Sciatic nerve (tissue), 2 donors: Measurements from ENCODE around the gene PYGO1. TPM values are rescaled to one million over a fixed set of nuclear protein-coding genes. Genes with fewer than 3 reads are reported as not detected.

Source experiments
- ATAC-seq: fragments of 200-7000 bp; cut with Tn5 transposase; one replicate; pipeline ENCODE4 v1.9.1; 2020; ENCODE audit warnings: mild to moderate bottlenecking, moderate library complexity
- DNase-seq: peaks from one replicate; pipeline ENCODE4 v3.0.0-alpha.2; 2020; ENCODE audit warnings: low spot score
- intact Hi-C: fragments of 100-400 bp; cut with DNase I; formaldehyde crosslinking; loops from one replicate; pipeline ENCODE4 v1.14.2; 2022
- total RNA-seq: library from RNA; stranded (reverse); fragmentation: NEBNext Ultra II Directional; extraction: Animal tissue kit (Norgen Biotek cat#: 25700); gene quantifications from one replicate; pipeline ENCODE4 v1.2.1, GENCODE V29; 2021
- donor health status: DM: no; HTN: no; CAD: no.
- donor health status: DM: no; HTN: no; CAD: no.

PYGO1 gene
- total RNA-seq, 1 donor from 2014 or later, result 15.1 TPM

DNA sequence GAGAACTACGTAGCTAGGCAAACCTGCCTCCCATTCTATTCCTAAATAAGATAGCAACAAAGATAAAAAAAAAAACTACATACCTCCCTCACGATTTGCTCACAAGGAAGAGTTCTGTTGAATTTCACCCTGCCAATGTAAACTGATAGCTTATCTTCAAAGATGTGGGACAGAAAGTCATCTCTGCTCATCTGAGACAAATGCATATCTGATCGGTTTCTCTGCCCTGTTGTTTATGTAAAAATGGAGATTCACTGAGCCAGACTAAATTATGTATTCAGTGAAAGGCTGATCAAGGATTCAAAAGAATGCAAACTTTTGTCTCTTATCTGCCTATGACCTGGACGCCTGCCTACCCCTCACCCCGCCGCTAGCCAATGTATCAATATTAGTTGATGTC is 11.2 kb downstream of the PYGO1 start:
- intact Hi-C loops, result no loop called here

DNA sequence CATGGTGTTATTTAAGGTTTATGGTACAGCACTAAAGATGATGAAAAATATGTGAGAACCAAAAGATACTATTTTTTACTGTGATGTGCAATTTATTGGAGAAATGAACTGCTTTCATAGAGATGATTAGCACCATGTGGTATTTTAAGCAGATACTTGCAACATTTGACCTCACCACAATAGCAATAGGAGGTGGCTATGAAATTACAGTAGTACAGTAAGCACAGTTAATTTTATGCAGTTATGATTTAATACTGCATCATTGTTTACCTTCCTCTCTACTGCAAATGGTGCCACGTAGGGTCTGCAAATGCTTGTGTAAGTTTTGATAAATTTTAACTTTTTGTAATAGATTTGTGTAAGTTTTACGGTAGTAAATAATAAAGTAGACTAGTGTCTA is 14.0 kb downstream of the PYGO1 start:
- no peak for DNase-seq
- intact Hi-C loops, result no loop called here
- no peak for ATAC-seq

More for the DNA sequence above, 11.2 kb downstream of the PYGO1 start:
- no peak for ATAC-seq
- DNase-seq, result no peak

DNA sequence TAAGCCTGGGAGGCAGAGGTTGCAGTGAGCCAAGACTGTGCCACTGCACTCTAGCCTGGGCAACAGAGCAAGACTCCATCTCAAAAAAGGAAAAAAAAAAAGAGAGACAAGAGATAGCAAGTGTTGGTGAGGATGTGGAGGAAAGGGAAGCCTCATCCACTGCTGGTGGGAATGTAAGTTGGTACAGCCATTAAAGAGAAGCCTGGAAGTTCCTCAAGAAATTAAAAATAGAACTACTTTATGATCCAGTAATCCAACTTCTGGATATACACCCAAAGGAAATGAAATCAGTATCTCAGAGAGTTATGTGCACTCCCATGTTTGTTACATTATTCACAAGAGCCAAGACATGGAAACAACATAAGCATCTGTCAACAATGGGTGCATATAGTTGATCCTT is 14.9 kb downstream of the PYGO1 start:
- ATAC-seq, result no peak
- DNase-seq, result no peak
- intact Hi-C loops, result no loop called here

DNA sequence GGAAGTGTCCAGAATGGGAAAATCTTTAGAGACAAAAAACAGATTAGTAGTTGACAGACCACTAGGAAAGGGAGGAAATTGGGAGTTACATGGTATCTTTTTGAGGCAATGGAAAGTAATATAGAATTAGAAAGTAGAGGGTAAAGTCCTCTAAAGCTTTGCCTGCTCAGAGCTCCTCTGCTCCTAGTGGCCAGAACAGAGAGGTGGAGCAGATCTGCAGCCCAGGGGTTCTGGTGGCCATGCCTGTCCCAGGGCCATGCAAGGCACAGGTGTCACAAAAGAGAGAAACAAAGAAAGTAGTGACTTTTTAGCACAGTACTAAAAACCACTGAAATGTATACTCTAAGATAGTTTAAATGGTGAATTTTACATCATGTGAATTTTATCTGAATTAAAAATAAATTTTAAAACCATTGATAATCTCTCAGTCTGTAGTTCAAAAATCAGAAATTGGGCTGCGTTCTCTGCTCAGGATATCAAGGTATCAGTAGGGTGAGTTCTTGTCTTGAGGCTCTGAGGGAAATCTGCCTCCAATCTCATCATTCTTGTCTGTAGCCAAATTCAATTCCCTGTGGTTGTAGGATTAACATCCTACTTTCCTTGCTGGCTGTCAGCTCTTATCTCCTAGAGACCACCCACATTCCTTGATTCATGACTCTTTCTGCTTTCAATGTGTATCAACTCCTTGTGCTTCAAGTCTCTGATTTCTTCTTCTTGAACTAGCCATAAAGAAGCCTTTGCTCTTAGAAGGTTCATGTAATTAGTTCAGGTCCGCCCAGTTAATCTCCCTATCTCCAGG is 23.6 kb downstream of the PYGO1 start:
- DNase-seq (no peak), ATAC-seq (no peak)
- intact Hi-C loops, result no loop called here

DNA sequence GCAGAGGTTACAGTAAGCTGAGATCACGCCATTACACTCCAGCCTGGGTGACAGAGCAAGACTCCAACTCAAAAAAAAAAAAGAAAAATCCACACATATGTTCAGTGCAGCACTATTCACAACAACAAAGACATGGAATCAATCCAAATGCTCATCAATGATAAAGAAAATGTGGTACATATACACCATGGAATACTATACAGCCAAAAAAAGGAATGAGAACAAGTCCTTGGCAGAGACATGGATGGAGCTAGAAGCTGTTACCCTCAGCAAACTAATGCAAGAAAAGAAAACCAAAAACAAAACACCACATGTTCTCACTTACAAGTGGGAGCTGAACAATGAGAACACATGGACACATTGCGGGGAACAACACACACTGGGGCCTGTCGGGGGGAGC is 25.5 kb downstream of the PYGO1 start:
- intact Hi-C loops, result no loop called here
- DNase-seq (no peak), ATAC-seq (no peak)

DNA sequence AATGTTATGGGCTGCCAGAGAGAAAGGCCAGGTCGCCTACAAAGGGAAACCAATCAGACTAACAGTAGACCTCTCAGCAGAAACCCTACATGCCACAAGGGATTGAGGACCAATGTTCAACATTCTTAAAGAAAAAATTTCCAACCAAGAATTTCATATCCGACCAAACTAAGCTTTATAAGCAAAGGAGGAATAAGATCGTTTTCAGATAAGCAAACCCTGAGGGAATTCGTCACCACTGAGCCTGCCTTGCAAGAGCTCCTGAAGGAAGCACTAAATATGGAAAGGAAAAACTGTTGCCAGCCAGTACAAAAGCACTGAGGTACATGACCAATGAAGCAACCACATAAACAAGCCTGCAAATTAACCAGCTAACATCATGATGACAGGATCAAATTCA is 33.1 kb downstream of the PYGO1 start:
- ATAC-seq (no peak), DNase-seq (no peak)
- intact Hi-C loops, result no loop called here

DNA sequence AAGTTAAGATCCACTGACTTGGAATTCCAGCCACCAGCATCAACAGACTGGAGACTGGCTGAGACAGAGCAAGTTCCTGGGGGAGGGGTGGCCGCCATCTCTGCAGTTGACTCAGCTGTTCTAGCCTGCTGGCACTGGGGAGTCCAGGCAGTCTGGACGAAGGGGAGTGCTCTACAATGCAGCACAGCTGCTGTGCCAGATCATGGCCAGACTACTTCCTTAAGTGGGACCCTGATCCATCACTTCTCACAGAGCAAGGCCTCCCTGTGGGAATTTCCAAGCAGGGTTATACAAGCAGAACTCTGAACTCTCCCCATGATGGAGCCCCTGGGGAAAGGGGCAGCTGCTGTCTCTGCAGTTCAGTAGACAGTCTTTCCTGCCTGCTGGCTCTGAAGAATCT is 35.2 kb downstream of the PYGO1 start:
- intact Hi-C loops, result no loop called here
- DNase-seq (no peak), ATAC-seq (peak; percentile 63)

DNA sequence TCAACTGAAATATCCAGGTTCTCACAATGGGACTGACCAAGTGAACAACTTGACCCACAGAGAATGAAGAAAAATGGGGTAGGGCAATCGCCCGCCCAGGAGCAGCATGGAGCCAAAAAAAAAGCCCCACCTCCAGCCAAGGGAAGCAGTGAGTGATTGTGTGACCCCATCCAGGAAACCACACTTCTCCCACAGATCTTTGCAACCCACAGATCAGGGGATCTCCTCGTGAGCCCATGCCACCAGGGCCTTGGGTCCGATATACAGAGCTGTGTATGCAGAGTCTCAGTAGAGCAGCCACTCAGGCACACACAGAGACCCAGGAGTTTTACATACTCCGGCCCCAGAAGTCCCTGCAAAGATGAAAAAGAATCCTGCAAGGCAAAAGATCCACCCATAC is 35.7 kb downstream of the PYGO1 start:
- intact Hi-C loops, result no loop called here
- DNase-seq (no peak), ATAC-seq (no peak)

DNA sequence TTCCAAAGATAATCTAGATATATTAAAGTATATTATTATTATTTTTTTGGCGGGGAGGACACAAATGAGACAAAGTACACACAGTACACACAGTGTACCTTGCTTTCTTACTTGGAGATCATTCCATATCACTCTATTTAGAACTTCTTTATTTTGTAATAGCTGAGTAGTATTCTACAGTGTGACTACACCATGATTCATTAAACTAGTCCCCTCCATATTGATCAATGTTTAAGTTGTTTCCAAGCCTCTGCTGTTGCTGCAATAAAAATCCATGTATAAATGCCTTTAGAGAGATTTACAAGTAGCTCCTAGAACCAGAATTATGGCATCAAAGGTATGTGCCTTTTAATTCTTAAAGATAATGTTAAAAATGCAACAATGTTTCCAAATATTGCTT is 38.8 kb downstream of the PYGO1 start:
- no peak for ATAC-seq
- intact Hi-C loops, result no loop called here
- no peak for DNase-seq

DNA sequence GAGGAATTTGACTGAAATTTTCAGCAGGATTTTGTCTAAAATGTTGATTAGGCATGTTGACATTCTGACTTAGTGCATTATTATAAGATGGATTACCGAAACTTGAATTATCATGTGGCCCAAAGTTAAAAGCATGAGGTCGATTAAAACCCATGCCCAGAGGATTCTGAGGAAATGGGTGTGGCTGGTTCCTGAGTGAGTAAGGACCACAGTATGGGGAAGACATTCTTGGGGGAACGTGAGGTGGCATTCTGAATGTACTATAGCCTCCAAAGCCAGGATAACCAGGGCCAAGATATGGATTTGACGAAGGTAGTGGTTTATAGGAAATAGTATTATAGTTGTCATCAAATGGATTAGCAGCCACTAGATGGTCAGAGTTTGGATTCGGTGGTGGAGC is 41.4 kb downstream of the PYGO1 start:
- no peak for DNase-seq

DNA sequence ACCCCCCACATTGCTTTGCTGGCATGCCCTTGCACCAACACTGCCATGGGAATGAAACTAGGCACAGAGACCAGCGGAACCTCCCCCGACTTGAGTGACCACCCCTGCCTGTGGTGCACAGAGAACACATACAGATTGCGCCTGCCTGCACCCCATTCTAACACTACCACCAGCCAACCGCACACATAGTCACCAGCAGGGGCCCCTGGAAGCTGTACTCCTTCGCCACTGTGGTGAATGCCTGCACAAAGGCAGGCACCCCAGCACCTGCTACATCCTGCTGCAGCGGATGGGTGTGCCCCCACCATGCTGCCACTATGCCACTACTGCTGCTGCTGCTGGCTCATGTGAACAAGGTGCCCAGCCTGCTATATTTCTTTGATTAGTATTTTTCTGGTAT is 52.7 kb downstream of the PYGO1 start:
- ATAC-seq, result no peak
- intact Hi-C loops, result no loop called here
- no peak for DNase-seq

More for the DNA sequence above, 41.4 kb downstream of the PYGO1 start:
- intact Hi-C loops, result no loop called here
- ATAC-seq, result no peak

DNA sequence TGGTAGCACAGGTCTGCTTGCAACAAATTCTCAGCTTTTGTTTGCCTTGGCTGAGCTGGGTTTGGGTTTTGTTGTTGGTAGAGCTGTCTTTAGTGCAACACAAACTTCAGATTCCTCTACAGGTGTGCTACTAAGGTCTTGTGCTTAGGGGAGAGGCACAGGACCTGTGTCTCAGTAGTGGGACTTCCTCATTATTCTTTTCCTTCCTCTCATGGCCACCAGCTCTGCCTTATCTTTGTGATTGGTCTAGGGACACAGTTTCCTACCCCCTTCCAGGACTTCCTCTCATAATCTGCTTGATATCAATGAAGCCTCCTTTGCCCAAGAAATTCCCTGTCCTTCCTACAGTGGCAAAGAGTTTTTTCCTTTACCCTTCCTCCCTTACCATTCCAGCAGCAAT is 55.2 kb downstream of the PYGO1 start:
- no peak for DNase-seq
- ATAC-seq, result no peak
- intact Hi-C loops, result no loop called here

DNA sequence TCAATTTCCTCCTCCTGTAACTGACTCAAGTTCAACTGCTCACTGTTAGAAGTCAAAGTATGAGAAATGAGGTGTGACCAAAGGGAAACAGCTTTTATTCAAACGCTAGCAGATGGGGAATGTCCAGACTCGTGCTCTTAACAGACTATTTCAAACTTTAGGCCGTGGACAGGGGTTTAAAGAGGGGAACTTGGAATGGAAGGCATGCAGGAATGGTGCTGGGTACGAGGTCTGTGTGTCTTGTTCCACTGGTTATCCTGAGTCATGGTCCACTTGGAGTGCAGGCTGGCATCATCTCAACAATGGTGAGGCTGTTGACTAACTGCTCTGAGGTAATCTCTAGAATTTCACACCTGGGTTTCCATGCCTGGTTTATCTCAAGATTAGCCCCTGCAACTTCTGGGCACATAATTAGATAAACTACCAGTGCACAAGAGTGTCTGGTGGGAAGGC is 57.3 kb downstream of the PYGO1 start:
- DNase-seq, result no peak
- intact Hi-C loops, result no loop called here
- ATAC-seq, result no peak

DNA sequence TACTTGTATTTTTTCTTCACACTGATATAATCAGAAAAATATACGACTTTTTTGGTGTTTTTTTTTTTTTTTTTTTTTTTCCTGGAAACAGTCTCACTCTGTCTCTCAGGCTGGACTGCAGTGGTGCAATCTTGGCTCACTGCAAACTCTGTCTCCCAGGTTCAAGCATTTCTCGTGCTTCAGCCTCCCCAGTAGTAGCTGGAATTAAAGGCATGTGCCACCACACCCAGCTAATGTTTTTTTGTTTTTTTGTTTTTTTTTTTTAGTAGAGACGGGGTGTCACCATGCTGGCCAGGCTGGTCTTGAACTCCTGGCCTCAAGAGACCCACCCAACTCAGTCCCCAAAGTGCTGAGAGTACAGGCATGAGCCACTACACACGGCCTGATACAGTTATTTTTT is 59.3 kb downstream of the PYGO1 start:
- no peak for DNase-seq
- intact Hi-C loops, result no loop called here
- ATAC-seq, result no peak

DNA sequence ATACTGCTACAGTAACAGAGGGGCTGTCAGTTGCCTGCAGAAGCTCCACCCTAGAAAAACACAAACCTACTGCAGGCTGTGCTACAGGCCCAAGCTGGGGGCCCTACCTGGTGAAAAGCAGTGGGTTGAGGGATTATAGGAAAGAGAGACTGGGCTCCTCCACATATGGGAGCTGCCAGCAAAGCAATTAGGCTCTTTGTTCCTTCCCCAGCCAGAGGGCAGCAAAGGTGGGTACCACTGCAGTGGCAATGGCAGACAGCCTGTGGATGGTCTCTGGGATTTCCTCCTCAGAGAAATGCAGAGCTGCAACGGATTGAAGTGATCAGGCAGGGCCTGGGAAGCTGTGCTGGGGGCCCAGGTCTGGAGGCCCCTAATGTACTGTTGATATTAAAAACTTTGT is 61.0 kb downstream of the PYGO1 start:
- ATAC-seq, result no peak
- intact Hi-C loops, result no loop called here
- no peak for DNase-seq

DNA sequence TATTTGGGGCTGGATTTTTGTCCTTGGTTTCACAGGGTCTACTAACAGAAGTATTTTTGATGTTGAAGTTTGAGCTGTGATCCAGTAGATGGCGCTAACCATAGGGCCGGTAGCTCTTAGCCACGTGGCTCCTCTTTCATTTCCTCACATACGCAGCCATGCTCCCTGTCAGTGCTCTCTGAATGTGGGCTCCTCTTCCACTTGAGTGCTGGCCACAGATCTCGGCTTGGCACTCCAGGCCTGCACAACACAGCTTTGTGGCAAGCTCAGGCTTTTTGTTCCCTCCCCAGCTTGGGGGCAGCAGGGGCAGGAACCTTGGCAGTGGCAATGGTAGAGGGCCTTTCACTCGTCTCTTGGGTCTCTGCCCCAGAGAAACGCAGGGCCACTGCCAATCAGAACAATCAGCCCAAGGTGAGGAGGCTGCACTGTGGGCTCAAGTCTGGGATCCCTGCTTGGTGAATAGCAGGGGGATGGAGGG is 61.5 kb downstream of the PYGO1 start:
- no peak for ATAC-seq
- intact Hi-C loops, result no loop called here
- DNase-seq, result no peak

DNA sequence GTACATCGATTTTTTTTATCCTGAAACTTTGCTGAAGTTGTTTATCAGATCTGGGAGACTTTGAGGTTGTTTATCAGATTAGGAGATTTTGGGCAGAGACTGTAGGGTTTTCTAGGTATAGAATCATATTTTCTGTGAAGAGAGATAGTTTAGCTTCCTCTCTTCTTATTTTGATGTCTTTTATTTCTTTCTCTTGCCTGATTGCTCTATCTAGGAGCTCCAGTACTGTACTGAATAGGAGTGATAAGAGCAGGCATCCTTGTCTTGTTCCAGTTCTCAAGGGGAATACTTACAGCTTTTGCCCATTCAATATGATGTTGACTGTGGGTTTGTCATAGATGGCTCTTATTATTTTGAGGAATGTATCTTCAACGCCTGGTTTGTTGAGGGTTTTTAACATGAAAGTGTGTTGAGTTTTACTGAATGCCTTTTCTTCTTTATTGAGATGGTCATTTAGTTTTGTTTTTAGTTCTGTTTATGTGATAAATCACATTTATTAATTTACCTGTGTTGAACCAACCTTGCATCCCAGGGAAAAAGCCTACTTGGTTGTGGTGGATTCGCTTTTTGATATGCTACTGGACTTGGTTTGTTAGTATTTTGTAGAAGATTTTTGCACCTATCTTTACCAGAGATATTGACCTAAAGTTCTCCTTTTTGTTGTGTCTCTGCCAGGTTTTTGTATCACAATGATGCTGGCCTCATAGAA is 65.2 kb downstream of the PYGO1 start:
- ATAC-seq (no peak), DNase-seq (no peak)
- intact Hi-C loops, result no loop called here

DNA sequence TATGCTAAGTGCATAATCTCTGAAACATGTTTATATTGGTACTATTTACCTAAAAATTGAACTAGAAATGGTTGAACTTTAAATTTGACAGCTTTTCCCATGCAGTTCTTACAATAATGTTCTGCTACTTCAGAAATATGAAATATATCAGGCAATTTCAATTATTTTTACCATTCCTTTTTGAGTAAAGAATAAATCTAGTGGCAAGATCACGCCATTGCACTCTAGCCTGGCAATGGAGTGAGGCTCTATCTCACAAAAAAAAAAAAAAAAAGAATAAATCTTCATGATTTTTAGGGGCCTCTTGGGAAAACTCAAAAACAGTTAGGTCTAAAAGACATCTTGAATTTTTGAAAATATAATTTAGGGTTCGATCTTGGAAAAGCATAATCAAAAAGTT is 69.5 kb downstream of the PYGO1 start:
- ATAC-seq (no peak), DNase-seq (no peak)
- intact Hi-C loops, result no loop called here

DNA sequence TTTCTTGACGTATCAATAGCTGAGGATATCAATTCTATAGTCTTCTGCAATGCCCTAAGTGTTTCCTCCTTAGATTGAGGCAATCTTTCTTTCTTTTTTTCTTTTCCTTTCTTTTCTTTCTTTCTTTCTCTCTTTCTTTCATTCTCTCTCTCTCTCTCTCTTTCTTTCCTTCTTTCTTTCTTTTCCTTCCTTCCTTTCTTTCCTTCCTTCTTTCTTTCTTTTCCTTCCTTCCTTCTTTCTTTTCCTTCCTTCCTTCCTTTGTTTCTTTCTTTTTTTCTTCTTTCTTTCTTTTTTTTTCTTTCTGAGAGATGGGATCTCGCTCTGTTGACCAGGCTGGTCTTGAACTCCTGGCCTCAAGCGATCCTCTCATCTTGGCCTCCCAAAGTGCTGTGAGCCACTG is 70.1 kb downstream of the PYGO1 start:
- ATAC-seq, result no peak
- intact Hi-C loops, result no loop called here
- no peak for DNase-seq

DNA sequence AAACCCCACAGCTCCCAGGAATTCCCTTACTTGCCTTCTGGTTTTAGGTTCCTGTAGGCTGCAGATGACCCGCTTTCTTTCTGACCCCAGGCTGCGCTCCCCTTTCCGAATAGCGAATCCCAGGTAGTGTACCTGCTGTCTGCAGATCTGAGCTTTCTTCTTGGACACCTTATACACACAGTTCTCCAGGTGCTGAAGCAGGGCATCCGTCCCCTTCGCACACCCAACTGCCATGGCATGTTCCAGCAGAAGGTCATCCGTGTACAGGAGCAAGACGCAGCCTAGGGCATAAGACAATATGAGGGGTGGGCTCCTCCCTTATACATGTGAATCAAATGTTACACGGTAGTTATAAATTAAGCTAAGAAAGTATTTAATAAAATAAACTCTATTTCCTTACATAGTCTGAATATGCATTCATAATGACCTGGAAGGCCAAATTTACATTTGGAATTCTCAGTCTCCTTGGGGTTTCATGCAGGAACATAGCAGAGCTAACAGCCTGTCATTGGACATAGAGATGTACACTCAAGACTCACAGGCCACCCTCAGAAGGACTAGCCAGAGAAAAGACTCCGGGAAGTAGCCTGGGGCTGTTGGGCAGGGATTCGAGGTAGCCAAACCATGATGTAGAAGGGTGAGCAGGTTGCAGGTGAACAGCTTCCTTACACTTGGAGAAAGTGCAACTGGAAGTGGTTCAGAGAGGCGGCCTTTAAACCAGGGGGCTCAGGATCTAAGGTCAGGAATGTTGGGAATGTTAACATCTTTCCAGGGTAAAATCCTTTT is 72.0 kb downstream of the PYGO1 start:
- intact Hi-C loops, result no loop called here
- ATAC-seq (no peak), DNase-seq (no peak)
